ENCODE measurements around the gene PODXL2.
A peak's percentile ranks its signal among the peaks of the same experiment; 100 is the strongest.

PODXL2 gene

DNA sequence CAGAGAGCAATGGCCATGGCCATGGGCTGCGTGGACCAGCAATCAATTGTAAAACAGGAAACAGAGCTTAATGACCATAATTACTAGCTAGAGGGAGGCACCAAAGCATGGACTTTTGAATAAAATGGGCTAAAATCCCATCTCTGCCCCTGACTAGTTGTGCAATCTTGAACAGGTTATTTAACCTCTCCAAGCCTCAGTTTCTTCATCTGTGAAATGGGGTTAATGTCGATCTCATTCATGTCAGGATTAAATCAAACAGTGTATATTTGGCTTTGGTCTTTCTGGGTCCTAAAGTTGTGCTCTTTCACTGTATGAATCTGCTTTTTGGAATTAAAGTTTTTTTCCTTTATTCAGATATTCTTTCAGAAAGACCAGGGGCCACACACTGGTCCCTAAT is 79.9 kb downstream of the PODXL2 start:
- ChIA-PET POLR2A (ENCODE audit: low non-redundant PET) (no interaction called here), CTCF (interaction anchor here (0.6 kb wide), 2 partner anchors 120 to 932 kb away, joined by 3 read pairs; no protein-coding TSS in a partner anchor)
- no peak for DNase-seq (ENCODE audit: low spot score)
- no peak overlapping the region for H3K27ac ChIP-seq
- TF ChIP-seq, protein P1, sequence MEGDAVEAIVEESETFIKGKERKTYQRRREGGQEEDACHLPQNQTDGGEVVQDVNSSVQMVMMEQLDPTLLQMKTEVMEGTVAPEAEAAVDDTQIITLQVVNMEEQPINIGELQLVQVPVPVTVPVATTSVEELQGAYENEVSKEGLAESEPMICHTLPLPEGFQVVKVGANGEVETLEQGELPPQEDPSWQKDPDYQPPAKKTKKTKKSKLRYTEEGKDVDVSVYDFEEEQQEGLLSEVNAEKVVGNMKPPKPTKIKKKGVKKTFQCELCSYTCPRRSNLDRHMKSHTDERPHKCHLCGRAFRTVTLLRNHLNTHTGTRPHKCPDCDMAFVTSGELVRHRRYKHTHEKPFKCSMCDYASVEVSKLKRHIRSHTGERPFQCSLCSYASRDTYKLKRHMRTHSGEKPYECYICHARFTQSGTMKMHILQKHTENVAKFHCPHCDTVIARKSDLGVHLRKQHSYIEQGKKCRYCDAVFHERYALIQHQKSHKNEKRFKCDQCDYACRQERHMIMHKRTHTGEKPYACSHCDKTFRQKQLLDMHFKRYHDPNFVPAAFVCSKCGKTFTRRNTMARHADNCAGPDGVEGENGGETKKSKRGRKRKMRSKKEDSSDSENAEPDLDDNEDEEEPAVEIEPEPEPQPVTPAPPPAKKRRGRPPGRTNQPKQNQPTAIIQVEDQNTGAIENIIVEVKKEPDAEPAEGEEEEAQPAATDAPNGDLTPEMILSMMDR (conservative IDR thresholded peaks at IDR 0.05; ENCODE audit: low read depth): no peak

DNA sequence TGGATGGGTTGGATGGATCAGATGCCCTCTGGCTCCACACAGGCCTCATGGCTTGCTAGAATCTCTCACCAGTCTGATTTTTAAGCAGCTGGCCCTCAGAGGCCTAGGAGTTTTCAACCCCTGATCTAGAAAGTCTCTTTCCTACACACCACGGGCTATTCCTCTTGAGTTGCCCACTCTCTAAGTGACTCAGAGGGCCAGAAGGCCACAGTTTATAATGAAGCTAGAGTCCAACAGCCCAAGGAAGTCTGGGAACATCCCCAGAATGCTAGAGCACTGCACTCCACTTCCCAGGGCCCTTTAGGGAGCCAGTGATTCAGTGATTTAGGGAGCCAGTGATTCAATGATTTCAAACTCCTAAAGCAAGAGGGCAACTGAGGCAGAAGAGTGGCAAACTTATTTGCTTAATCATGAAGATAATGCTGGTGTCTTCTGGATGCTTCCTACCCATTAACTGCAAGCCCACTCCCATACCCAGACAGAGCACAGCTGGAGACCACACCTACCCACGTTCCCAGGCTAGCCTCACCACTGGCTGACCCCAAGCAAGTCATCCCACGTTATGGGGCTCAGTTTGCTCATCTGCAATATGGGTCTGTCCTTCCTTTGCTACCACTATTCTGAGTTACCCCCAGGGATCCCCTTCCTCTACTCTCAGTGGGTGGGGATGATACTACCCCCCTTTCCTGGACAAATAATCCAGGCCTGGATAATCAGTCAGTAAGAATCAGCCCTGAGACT is 80.5 kb downstream of the PODXL2 start:
- no peak for DNase-seq (ENCODE audit: low spot score)
- H3K27ac ChIP-seq: no peak overlapping the region
- TF ChIP-seq, protein P1 (conservative IDR thresholded peaks at IDR 0.05; ENCODE audit: low read depth): no peak
- ChIA-PET POLR2A (ENCODE audit: low non-redundant PET) (no interaction called here), CTCF (interaction anchor here (0.6 kb wide), 2 partner anchors 119 to 932 kb away, joined by 3 read pairs; no protein-coding TSS in a partner anchor)

DNA sequence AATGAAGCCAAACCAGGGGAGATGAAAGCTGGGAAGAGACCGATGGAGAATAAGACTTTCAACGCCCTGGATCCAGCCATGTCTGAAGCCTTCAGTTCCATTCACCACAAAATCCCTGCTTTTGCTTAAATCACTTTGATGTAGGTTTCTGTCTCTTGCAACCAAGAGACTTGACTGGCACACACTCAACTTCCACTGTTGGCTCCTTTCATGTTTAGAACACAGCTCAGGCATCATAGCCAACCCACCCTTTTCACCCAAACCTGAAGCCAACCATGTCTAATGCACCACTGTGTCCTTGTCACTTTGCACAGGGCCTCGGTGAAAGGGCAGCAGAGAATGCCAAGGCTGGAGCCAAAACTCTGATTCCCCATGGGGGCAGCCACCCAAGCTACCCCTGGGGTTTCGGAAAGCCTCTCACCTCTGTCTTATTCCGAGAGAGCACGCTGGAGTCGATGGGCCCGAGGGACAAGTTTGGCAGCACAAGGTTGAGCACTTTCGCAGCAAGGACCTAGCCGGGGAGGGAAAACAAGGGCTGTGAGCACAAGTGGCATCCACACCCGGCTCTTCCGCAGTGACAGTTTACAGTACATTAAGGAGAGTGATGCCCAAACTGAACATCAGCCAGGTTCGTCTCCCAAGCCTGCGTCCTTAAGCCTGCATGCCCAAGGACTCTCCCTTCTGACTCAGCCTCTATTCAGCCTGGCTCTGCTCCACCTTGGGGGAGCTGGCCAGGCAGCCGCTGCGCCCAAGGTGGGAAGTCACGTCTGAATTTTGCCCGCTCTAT is 81.4 kb downstream of the PODXL2 start:
- H3K27ac ChIP-seq: peak overlapping the region; percentile 48
- TF ChIP-seq, protein P1 (conservative IDR thresholded peaks at IDR 0.05; ENCODE audit: low read depth): no peak
- ChIA-PET CTCF (no interaction called here), POLR2A (ENCODE audit: low non-redundant PET) (no interaction called here)
- peak; percentile 36 for DNase-seq (ENCODE audit: low spot score)

DNA sequence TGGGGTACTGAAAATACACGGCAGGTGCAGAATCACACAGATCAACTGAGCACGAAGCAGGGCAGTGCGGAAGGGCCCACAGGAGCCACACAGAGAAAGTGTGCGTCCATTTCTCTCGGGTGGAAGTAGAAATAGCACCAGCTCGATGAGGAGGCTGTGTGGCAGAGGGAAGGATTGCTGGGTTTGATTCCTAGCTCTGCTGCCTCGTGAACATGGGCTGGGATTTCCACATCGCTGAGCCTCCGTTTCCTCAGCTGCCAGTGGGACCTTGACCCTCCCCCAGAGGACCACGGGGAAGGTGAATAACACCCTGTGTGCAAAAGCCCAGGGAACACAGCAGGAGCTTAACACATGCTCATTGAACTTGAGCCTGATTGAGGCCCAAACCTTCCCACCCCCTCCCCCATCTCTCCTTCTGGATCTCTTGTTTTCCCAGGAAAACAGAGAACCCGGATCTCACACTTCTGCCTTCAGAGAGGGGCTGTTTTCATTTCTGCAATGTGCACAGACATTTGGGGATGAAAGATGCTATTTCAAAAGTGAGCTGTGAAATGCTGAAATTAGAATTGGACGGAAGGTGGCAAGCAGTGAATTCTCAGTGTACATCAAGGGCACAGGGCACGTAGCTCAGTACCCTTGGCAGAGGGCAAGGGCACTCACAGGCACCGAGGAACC is 82.2 kb downstream of the PODXL2 start:
- peak overlapping the region; percentile 48 for H3K27ac ChIP-seq
- CTCF ChIA-PET: no interaction called here
- TF ChIP-seq, protein P1 (conservative IDR thresholded peaks at IDR 0.05; ENCODE audit: low read depth): no peak
- POLR2A ChIA-PET (ENCODE audit: low non-redundant PET): no interaction called here
- no peak for DNase-seq (ENCODE audit: low spot score)

DNA sequence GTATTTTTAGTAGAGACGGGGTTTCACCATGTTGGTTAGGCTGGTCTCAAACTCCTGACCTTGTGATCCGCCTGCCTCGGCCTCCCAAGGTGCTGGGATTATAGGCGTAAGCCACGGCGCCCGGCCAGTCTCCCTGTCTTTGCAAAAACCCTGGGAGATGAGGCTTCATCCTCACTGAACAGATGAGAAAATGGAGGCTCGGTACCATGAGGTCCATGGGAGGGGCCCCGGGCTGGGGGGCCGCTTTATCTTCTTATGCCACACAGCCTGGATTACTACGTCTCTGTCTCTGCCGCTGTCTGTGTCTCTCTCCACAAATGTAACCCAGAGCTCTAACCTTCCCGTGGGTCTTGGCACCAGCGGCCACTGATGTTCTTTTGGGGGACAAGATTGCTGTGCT is 82.9 kb downstream of the PODXL2 start:
- TF ChIP-seq, protein P1 (conservative IDR thresholded peaks at IDR 0.05; ENCODE audit: low read depth): no peak
- ChIA-PET POLR2A (ENCODE audit: low non-redundant PET) (no interaction called here), CTCF (no interaction called here)
- DNase-seq (ENCODE audit: low spot score): no peak
- no peak overlapping the region for H3K27ac ChIP-seq

DNA sequence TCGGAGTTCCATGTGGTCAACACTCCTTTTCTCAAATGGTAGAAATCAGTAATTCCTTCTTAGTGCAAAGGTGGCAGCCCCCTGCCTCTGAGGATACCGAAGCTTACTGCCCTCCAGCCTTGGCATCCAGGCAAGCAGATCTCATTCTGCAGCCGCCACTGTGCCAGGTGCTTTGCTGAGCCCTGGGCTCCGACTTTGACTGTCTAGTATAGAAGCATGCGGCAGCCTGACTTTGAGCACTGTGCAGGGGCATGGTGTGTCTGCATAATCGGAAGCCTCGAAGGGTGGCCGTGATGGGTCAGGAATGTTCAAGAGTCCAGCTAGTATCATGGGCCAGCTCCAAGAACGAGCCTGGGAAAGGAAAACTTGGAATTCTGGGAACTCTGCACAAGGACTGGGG is 83.5 kb downstream of the PODXL2 start:
- TF ChIP-seq, protein P1 (conservative IDR thresholded peaks at IDR 0.05; ENCODE audit: low read depth): no peak
- ChIA-PET POLR2A (ENCODE audit: low non-redundant PET) (no interaction called here), CTCF (no interaction called here)
- no peak overlapping the region for H3K27ac ChIP-seq
- DNase-seq (ENCODE audit: low spot score): no peak
